GM18867 (cell line): ENCODE data around the gene RNF113A.
"Not testable (repeated sequence)": the region's sequence is repeated elsewhere in the genome, so short reads cannot be mapped to it uniquely, and the experiment has no call there.

Experiments
- ATAC-seq: cut with Tn5 transposase; IDR thresholded peaks from one replicate; pipeline ENCODE4 v1.9.1; 2021; ENCODE audit warnings: mild to moderate bottlenecking, moderate library complexity; ENCODE audit not compliant: unreplicated experiment

The RNF113A gene

DNA sequence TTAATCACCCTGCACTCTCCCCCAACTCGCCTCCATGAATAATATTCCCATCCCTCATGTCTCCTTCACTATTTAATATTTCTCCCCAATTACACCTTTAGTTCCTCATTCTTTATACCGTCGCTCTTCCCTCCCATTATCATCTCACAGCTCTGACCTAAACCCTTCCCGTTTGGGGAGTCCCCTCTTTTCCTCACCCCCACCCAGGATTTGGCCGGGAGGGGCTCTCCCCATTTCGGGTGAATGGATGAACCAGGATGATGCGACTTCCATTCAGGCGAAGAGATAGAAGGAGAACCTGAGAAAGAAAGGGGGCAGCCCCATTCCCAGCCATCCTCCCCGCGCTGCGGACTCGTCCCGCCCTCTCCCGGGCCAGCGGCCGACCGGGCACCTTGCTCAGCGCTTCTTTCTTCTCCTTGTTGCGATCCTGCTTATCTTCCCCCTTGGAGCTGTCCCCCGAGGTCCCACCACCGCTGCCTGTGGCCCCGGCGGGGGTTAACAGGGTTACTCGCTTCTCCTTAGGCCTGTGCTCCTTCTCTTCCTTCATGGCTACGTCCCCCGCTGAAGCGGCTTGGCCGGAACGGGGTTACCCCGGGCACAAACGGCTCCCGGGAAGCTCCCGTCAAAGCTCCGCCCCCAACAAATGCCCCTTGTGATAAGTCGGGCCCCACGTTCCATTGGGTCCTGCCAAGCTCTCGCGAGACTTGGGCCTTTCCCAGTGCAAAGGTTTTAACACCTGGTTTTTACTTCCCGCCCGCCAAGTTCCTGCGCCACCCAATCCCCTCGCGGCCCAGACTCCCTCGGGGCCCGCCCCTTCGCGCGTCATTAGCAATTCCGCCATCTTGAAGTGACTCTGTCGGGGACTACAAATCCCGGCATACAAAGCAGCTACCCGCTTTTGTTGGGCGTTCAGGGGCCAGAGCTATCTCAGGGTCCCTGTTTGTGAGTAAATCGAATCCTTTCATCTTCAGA lies 18.9 kb downstream of the RNF113A start, which contains the start of gene UPF3B:
Gene UPF3B, minus strand, starts transcription at position 582 of the 972 bp plus-strand sequence. Its CDS starts 35 bp downstream, at position 547.
- peak; percentile 94 for ATAC-seq

DNA sequence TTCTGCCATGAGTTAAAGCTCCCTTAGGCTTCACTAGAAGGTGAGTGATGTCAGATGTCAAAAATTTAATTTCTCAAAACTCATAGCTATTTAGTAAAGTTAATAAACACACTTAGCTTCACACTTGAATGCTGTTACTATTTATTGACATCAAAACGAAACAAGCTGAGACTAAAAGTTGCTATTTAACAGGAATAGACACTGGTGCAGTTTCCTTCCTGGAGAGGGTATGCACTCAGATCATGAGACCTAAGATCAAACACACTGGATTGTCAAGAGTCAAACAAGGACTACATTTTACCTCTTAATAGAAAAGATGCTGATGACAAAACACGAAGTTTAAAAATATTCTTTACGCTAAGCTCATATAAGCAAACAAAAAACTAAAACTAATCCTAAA lies 37.6 kb downstream of the RNF113A start:
- ATAC-seq = no peak

DNA sequence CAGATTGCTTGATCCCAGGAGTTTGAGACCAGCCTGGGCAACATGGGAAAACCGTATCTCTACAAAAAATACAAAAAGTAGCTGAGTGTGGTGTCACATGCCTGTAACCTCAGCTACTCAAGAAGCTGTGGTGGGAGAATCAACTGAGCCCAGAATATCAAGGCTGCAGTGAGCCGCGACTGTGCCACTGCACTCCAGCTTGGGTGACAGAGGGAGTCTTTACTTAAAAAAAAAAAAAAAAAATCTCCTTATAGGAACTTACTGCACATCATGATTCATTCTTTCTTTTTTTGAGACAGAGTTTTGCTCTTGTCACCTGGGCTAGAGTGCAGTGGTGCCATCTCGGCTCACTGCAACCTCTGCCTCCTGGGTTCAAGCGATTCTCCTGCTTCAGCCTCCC lies 43.1 kb downstream of the RNF113A start:
- no peak for ATAC-seq

DNA sequence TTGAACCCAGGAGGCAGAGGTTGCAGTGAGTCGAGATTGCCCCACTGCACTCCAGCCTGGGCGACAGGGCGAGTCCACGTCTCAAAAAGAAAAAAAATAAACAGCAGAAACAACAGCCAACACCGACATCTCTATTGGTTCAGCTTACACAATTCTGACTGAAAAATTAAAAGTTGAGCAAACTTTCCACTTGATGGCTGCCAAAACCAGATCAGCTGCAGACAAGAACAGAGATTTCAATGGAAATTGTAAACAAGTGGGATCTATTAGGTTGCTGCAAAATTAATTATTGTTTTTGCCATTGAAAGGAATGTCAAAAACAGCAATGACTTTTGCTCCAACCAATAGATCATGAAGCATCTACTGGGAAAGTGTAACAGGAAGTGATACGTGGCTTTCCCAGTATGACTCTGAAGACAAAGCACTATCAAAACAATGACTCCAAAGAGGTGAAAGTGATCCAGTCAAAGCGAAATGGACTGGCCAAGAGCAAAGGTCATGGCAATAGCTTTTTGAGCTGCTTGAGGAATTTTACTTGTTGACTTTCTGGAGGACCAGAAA lies 45.1 kb downstream of the RNF113A start:
- ATAC-seq = no peak

DNA sequence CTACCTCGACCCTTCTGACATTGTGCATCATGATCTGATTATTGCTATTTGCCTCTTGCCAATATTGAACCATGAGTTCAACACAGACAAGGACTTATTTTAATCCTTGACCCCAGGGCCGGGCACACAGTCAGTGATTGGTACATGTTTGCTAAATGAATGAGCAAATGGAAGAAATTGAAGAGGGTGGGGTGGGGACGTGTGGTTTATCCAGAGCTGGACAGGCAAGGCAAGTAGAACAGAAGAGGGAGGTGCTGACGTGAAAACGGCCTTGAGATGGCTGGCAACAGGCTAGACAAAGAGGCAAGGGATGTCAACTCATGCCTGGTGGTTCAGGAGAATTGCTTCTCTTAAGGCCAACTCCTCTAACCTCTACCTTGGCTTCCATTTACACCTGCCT lies 47.3 kb downstream of the RNF113A start:
- ATAC-seq = not testable (repeated sequence)

DNA sequence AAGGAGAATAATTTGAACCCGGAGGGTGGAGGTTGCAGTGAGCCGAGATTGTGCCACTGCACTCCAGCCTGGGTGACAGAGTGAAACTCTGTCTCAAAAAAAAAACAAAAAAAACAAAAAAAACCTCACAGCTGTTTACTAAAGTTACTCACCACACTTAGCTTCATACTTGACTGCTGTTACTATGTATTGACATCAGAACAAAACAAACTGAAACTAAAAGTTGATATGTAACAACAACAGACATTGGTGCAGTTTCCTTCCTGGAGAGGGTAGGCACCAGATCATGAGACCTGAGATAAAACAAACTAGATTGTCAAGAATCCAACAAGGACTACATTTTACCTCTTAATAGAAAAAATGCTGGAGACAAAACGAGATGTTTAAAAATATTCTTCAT lies 49.8 kb downstream of the RNF113A start:
- peak; percentile 97 for ATAC-seq
